K562 (cell line): Measurements from ENCODE around the gene RNU6-9.

Source experiments
- CCAR2 ChIP-seq: fragments of 200-400 bp; formaldehyde crosslinking; IDR thresholded peaks from 2 replicates; pipeline ENCODE4 v1.6.1; 2017; ENCODE audit warnings: mild to moderate bottlenecking, low read depth, low read length
- CTCF ChIP-seq, 3 experiments: IDR thresholded peaks in 2 of 3; conservative IDR thresholded peaks in 1 of 3; 2 replicates each; pipeline ENCODE4 v1.5.1; 2011 to 2012; ENCODE audit warnings: low read length in 3 of 3, mild to moderate bottlenecking in 3 of 3, control low read depth in 2 of 3, improper control_type of control experiment in 1 of 3, inconsistent platforms in 1 of 3, low read depth in 1 of 3, mixed read lengths in 1 of 3, moderate library complexity in 1 of 3; ENCODE audit not compliant: insufficient read depth in 2 of 3
- EZH2 ChIP-seq: IDR thresholded peaks from 2 replicates; pipeline ENCODE4 v1.6.1; 2012; ENCODE audit warnings: low read depth, mild to moderate bottlenecking, inconsistent platforms, low read length, borderline replicate concordance
- JUN ChIP-seq, 2 experiments: sonication (generic) in 1 of 2; formaldehyde crosslinking in 1 of 2; IDR thresholded peaks; 2 replicates each; pipeline versions ENCODE4 v1.6.1 to v1.8.0; 2012 to 2022; ENCODE audit warnings: borderline replicate concordance in 2 of 2, mild to moderate bottlenecking in 2 of 2, improper control_type of control experiment in 1 of 2, low read depth in 1 of 2, low read length in 1 of 2, missing genetic modification reagents in 1 of 2
- POLR2AphosphoS5 ChIP-seq: IDR thresholded peaks from 2 replicates; pipeline ENCODE4 v1.6.1; 2011; ENCODE audit warnings: mild to moderate bottlenecking, low read depth, low read length, moderate library complexity; ENCODE audit not compliant: control insufficient read depth, insufficient read depth
- PREB ChIP-seq: sonication (generic); formaldehyde crosslinking; IDR thresholded peaks from 2 replicates; pipeline ENCODE4 v1.8.1; 2023; ENCODE audit warnings: mild to moderate bottlenecking, missing genetic modification reagents
- SIN3B ChIP-seq: fragments of 450-650 bp; IDR thresholded peaks from 2 replicates; pipeline ENCODE4 v1.6.1; 2017; ENCODE audit warnings: low read depth, mild to moderate bottlenecking, moderate library complexity
- SMAD1 ChIP-seq: fragments of 150-350 bp; IDR thresholded peaks from 2 replicates; pipeline ENCODE4 v1.6.1; 2014; ENCODE audit warnings: low read length, low read depth; ENCODE audit not compliant: partially characterized antibody
- ZZZ3 ChIP-seq: fragments of 450-650 bp; IDR thresholded peaks from 2 replicates; pipeline ENCODE4 v1.6.1; 2016; ENCODE audit warnings: antibody characterized with exemption, mild to moderate bottlenecking, moderate library complexity

- TF ChIP-seq POLR2AphosphoS5, result no peak
- no peak for TF ChIP-seq PREB
- TF ChIP-seq SIN3B, result no peak
- TF ChIP-seq EZH2, result no peak
- no peak for TF ChIP-seq ZZZ3
- no peak for TF ChIP-seq JUN (IDR thresholded peaks at IDR 0.05; ENCODE audit: borderline replicate concordance, low read depth, low read length)
- TF ChIP-seq JUN (CRISPR knock-in tag; IDR thresholded peaks at IDR 0.05; ENCODE audit: borderline replicate concordance), result no peak
- no peak for TF ChIP-seq CCAR2
- no peak for TF ChIP-seq CTCF (IDR thresholded peaks at IDR 0.05 in 2 of 3, conservative IDR thresholded peaks at IDR 0.05 in 1 of 3; ENCODE audit: insufficient read depth in 2 of 3, low read depth in 1 of 3, low read length in 3 of 3)
- no peak for TF ChIP-seq SMAD1
These were observed 41.7 kb downstream of the RNU6-9 start for GRCh38 chr19:934865-935479.
